NCI-H1417 (cell line): Measurements from ENCODE around the gene MOV10.
A peak's percentile ranks its signal among the peaks of the same experiment; 100 is the strongest.
"Not testable (repeated sequence)": the region's sequence is repeated elsewhere in the genome, so short reads cannot be mapped to it uniquely, and the experiment has no call there.

Source experiments
- DNase-seq, 3 experiments: peaks; one replicate each; lab custom pipeline; 2025; lab: John Stamatoyannopoulos, UW

Gene MOV10

DNA sequence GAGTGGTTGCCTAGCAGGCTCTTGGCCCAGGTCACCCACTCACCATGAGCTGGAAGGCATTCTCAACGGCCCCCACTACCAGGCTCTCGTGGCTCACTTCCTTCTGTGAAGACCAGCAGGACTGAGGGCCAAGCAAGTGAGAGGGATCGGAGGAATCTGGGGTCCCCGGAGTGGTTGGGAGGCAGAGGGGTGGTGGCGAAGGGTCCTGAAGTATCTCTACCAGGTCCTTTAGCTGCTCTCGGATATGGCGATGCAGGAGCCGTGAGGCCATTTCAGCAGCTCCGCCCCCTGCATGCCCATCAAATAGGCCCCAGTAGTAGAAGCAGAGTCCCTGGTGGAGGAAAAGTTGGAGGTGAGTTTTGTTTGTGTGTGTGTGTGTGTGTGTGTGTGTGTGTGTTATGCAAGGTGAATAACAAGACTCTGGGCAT lies 38.3 kb downstream of the MOV10 start:
- no peak for DNase-seq

- DNase-seq: peak in 1 of 3 experiments; percentile 38
Observed at GRCh38 chr1:112713466-112714312, 39.2 kb downstream of the MOV10 start.

- peak in 2 of 3 experiments; percentile 47 to 80 for DNase-seq
Observed at GRCh38 chr1:112714313-112715263, 40.1 kb downstream of the MOV10 start.

- DNase-seq: peak; percentile 80 to 87 (median 82)
Observed at GRCh38 chr1:112715264-112716053, 41.0 kb downstream of the MOV10 start, which contains the start of gene PPM1J. Gene PPM1J, minus strand, starts transcription at chr1:112715332. Its CDS starts 31 bp downstream, at chr1:112715301.

DNA sequence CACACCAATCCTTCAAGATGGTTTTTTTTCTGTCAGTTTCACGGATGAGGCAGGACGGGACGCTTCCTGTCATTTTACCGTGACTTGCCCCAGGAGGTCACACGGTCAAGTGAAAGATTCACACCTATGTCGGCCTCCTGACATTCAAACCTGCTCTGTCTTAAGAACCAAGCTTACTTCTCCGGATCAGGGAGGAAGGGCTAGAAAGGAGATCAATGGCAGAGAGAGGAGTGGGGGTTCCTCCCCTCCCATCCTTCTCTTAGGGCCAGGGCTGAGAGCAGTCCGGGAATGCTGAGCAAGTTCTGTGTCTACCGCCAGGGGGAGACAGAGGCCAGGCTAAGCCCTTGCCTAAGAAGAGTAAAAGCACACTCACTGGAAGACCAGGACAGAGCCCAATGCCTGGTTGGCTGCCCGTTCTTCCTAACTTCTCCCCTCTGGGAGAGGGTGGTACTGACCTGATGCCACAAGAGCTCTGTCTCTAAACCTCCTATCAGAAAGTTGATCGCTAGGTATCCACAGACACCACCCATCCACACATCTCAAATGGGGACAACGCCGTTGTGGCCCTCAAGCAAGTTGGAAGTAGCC lies 41.8 kb downstream of the MOV10 start:
- peak; percentile 78 to 93 (median 85) for DNase-seq

DNA sequence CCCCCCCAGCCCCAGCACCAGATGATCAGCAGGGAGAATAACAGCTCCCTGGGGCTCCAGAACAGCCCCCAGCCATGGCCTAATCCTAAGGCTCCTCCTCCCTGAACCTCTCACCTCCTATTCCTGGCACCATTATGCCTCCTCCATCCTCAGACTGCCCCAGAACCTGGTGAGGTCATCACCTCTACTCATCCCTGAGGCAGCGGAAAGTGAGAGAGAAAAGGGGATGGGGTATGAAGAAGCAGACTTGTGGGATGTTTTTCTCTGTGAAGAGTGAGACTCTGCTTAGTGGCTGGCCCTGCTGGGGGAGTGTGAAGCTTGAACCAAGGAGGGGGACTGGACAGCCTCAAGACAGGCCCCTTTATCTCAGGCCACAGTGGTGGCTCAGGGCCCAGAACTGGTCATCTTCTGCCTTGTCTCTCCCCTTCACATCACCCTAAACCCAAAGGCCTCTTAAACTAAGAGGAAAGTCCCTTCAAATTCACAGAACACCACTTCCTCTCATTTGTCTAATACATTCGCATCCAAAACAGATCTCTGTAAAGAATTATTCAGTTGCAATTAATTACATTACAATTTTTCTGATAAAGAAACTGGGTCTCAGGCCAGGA lies 42.9 kb downstream of the MOV10 start:
- DNase-seq: no peak

DNA sequence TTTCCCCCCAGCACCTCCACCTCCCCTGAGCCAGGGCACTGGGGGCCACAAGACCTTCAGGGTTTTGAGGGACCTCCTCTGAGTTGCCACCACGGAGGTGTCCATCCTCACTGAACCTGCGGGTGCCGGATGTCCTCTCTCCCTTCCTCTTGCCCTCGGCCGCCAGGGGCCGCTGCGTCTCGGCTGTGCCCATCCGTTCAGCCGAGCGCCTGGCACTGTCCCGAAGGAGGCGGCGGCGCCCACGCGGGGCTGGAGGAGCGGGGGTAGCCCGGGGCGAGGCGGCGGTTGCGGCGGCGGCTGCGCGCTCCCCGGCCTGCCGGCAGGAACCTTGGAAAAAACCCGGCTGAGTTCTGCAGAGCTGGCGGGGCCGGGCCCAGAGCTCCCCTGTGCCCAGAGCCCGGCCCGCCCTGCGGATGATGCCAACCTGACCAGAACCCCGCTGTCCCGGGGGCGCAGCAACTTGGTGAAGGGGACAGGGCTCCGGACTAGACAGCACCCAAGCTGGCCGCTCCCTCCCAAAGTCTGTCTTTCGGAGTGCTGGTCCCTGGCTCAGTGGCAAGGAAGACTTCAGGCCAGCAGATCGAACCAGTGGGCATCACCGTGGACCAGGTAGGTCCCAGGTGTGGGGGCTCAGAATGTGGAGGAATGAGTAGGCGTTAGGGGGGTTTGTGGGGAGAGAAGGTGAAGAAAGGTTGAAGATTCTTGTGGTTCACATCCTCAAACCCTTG lies 44.4 kb downstream of the MOV10 start:
- peak; percentile 36 to 70 (median 53) for DNase-seq

GRCh38 chr1:112719706-112720105 lies 45.2 kb downstream of the MOV10 start:
- no peak for DNase-seq

DNA sequence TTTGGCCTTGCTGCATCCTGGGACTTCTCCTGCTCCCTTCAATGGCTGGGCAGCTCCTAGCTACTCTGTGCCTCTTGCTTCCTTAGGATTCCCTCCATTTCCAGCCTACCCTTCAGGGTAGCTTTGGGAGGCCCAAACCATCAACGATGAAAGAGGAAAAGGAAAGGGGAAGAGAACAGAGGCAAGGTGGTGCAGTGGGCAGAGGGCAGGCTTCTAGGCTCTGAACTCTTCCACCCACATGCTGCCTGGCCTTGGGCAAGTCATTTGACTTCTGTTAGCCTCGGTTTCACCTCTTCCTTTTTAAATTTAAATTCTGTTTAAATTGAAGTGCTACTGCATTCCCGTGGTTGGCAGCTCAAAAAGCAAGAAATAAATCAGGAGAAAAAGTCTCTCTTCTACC lies 46.3 kb downstream of the MOV10 start:
- DNase-seq: no peak

GRCh38 chr1:112721294-112721693 lies 46.8 kb downstream of the MOV10 start:
- not testable (repeated sequence) for DNase-seq

GRCh38 chr1:112721966-112722524 lies 47.6 kb downstream of the MOV10 start:
- peak in 2 of 3 experiments; percentile 31 to 35 for DNase-seq

DNA sequence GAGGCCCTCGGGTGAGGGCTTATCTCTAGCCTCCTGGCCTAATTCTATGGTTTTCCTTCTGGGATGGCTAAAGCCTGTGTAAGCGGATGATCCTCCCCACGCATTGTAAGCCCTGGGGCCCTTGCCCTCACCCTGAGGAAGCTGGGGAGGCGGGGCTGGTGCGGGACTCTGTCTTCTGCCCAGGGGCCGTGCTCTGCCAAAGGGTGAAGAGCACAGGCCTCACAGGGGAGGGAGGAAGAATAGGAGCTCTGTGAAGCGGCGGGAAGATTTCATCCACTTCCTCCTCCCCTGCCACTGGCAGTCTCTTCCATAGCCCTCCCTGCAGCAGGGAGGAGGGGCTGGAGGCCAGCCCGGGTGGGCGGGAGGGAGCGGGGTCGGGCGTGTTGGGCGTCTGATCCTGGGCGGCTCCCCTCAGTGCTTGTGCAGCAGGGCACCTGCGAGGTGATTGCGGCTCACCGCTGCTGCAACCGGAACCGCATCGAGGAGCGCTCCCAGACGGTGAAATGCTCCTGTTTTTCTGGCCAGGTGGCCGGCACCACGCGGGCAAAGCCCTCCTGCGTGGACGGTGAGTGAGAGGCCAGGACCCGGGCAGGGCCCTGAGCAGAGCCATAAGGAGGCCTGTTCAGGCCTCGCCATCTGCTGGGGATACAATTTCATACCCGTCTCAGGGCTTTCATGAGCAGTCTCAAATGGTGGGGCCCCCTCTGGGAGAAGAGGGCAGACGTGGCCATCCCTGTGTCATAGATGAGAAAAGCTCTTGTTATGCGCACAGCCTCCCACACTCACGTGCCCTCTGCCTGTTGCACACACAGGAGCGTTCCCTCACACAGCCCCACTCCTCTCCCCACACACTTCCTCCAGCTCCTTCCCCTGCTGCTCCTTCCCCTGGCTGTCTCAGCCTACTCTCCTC lies 48.4 kb downstream of the MOV10 start:
- peak in 2 of 3 experiments; percentile 35 to 66 for DNase-seq

DNA sequence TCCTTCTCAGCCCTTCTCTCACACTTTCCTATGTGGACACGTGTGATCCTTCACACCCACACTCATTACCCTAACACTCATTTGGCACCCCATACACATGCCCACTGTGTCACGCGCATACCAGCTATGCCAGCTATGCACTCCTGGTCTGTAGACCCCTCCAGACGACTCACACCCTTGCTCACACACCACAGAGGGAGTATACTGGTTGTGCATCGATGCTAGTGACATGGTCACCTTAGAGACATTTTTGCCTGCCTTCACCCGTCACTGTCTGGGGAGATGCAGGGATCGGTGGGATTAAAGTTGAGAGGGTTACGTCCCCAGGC lies 49.0 kb downstream of the MOV10 start:
- no peak for DNase-seq

- not testable (repeated sequence) for DNase-seq
Observed at GRCh38 chr1:112724240-112724639, 49.8 kb downstream of the MOV10 start.

DNA sequence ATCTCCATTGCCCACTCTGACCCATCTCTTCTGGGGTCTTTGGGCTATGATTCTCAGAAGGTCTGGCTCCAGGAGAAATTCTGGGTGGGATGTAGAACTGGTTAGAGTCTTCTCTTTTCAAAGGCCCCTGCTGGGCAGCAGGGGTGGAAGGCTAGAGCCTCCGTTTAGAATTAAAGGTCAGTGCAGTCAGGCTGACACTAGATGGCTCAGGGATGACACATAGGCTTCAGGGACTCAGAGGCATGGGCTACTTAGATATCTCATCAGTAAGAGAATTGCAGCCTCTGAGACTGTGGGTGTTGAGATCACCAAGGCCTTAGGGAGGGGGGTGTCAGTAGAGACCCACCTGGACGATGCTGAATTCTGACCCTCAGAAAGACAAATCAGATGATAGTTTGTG lies 53.3 kb downstream of the MOV10 start:
- no peak for DNase-seq

DNA sequence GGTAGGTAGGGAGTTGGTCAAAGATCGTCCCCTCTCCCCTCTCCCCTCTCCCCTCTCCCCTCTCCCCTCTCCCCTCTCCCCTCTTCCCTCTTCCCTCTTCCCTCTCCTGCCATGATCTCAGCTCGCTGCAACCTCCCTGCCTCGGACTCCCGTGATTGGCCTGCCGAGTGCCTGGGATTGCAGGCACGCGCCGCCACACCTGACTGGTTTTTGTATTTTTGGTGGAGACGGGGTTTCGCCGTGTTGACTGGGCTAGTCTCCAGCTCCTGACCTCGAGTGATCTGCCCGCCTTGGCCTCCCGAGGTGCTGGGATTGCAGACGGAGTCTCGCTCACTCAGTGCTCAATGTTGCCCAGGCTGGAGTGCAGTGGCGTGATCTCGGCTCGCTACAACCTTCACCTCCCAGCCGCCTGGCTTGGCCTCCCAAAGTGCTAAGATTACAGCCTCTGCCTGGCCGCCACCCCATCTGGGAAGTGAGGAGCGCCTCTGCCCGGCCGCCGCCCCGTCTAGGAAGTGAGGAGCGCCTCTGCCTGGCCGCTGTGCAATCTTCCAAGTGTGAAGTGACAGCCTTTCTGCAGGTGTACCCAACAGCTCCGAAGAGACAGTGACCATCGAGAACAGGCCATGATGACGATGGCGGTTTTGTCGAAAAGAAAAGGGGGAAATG lies 54.0 kb downstream of the MOV10 start:
- not testable (repeated sequence) for DNase-seq

- DNase-seq: not testable (repeated sequence)
Observed at GRCh38 chr1:112729011-112729410, 54.6 kb downstream of the MOV10 start.

- no peak for DNase-seq
Observed at GRCh38 chr1:112729909-112730308, 55.5 kb downstream of the MOV10 start.
